ENCODE data around the gene LDHD.
"Not testable (repeated sequence)": the region's sequence is repeated elsewhere in the genome, so short reads cannot be mapped to it uniquely, and the experiment has no call there.

Gene LDHD

GRCh38 chr16:75116081-75116910 is at the start of gene LDHD:
LDHD (minus strand) TSS chr16:75116780; CDS start chr16:75116720, 60 bp downstream.
- DNase-seq: no peak

- no peak for DNase-seq
These were observed 43.8 kb upstream of the LDHD start for GRCh38 chr16:75160386-75160785.

DNA sequence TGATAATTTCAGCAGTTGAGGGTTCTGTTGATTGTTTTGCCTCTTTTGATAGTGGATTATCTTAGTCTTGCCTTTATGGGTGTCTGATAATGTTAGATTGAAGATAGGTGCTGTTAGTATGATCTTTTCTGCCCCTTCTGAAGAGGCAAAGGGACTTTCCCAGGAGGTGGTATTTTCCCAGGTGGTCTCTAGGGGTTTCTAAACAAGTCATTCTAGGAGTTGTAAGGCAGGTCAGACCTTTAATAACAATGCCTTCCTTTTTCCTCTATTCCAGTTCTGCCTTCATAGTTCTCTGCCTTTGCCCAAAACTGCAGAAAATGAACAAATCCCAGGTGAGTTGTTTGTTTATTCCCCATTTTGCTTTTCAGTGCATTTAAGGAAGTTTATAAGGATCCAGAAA is 36.1 kb upstream of the LDHD start:
- DNase-seq: no peak

- DNase-seq: no peak
These were observed 35.2 kb upstream of the LDHD start for GRCh38 chr16:75151798-75152197.

DNA sequence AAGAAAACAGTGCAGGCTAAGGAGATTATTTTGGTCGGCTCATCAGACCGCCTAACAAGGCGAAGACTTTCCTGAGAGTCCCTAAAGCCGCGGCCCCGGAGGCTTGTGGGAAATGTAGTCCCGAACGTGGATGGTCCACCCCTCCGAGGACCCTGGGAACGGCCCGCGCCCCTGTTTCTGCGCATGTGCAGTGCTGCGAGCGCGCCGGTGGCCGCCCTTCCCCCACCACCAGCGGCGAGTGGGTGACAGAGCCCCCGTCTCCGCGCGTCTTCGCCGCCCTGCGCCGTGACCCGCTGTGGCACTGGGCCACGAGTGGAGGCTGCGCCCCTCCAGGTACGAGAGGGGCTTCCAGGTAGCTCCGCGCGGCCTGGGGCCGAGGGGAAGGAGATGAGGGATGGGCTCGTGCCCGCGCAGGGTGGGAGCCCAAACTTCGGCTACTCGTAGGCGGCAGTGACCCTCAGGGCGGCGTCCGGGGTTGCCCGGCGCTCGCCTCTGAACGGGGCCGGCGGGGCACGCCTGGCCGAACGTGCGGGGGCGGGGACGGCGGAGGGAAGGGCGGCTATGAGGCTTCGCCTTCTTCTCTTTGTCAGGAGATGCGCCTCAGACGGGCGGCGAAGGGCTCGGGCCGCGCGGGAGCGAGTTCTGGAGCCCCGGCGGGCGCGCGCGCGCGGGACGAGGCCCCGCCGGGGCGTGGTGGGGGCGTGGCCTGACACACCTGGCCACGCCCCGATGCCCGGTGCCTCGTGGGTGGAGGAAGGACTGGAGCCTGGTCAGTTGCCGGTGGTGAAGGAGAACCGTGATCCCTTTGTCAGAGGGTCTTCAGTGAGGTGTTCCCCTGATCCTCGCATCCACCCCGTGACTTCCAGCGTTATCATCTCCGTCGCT is 32.0 kb upstream of the LDHD start, which contains the start of gene ZFP1:
Gene ZFP1 (plus strand): TSS at position 214 of the 885 bp plus-strand sequence. CDS start 4,428 bp downstream, outside the sequence.
- peak; percentile 82 for DNase-seq

GRCh38 chr16:75147968-75148310 is 31.4 kb upstream of the LDHD start:
- DNase-seq: no peak

GRCh38 chr16:75143941-75144340 is 27.4 kb upstream of the LDHD start:
- no peak for DNase-seq

DNA sequence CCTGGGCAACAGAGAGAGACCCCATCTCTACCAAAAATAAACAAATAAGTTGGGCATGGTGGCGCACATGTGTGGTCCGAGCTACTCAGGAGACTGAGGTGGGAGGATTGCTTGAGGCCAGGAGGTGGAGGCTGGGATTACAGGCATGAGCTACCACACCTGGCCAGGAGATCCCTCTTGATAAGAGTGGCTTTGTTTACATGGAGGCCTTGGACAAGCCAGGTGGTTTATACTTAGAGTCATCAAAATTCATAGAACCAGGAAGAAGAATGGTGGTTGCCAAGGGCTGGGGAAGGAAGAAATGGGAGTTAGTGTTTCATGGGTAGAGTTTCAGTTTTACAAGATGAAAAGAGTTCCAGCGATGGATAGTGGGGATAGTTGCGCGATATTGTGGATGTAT is 22.9 kb upstream of the LDHD start:
- DNase-seq: no peak

DNA sequence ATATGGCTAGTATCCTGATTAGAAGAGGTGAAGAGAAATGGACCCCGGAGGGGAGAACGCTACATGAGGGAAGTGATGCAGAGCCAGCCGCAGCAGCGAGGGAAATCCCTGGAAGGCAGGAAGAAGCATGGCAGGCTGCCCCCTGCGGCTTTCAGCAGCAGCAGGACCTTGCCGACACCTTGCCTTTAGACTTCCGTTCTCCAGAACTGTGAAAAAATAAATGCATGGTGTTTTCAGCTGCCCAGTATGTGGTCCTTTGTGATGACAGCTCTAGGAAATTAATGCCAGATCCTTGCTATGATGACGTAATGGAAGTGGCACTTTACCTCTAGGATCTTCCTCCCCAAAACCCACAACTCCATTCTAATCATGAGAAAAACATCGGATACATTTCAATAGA is 22.1 kb upstream of the LDHD start:
- peak; percentile 44 for DNase-seq

DNA sequence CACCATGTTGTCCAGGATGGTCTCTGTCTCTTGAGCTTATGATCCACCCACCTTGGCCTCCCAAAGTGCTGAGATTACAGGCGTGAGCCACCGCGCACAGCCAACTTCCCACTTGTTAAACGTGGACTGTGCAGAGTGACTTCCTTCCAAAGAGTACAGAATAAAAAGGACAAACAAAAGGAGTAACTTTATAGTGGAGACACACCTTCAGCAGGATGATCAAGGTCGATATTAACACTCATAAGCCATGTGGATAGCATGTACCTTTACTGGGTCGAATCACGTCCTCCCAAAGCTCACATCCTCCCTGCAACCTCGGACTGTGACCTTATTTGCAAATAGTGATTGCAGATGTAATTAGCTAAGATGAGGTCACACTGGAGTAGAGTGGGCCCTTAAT is 21.7 kb upstream of the LDHD start:
- DNase-seq: no peak

GRCh38 chr16:75131081-75131480 is 14.5 kb upstream of the LDHD start:
- no peak for DNase-seq

DNA sequence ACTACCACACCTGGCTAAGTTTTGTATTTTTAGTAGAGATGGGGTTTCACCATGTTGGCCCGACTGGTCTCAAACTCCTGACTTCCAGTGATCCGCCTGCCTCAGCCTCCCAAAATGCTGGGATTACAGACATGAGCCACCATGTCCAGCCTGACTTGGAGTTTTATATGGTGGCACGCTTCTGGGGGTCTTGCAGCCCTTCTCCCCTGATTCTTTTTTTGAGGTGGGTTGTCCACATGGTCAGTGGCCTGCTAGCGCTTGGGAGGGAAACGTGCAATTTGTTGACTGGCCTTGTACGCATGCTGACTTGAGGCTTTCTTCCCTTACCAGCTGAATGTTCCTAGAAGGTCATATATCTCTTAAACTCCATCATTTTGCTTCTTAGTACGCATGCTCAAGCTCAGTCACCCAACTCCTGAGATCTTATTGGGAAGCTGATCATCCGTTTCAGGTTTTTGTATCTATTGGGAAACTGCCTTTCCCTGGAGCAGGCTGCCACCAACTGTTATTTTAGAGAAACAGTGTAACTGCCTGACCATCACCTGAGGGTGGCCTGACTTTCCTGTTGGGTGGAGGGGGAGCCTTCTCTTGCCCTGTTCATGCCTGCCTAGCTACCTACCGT is 13.7 kb upstream of the LDHD start:
- no peak for DNase-seq

- DNase-seq: not testable (repeated sequence)
These were observed 13.0 kb upstream of the LDHD start for GRCh38 chr16:75129421-75130149.

DNA sequence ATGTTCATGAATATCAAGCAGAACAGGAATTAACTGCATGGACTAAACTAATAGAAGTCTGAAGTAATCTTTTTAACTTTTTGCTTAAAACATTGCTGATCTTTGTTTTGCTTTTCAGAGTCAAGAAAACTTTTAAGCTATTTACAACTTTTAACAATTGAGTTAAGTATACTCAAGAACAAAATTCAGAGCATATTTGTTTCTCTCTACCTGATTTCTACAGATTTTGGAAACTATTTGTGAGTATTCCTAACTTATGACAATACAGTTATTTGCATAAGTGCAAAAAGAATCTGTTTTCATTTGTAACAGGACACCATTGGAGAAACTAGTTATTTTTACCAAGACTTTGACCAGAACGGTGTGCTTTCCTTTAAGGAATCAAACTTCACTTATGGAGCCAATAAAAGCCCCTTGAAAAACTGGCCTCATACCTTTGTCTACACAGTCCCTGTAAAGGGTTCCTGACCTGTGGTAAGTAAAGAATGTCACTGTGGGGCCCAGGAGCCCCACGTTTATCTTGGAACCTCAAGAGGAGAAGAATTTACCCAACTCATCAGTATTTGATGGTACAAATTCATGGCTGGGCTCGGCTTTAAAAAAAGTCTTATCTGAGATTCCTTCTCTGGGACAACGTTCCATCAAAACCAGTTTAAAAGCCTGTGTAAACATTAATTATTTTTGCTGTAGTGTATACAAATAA is 11.3 kb upstream of the LDHD start:
- no peak for DNase-seq

DNA sequence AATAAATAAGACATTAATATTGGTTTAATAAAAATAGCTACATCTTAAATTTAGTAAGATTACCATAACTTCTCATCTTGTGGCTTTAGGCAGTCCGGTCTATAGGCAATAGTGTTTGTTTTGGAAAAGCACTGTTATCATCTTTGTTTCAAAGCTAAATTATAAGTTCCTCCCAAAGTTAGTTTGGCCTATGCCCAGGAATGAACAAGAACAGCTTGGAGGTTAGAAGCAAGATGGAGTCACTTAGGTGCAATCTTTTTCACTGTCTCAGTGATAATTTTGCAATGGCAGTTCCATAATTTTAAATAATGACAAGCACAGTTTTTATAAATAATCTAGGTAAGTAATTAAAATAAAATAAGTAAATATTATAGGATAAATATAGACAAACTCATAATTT is 6.0 kb upstream of the LDHD start:
- DNase-seq: no peak

DNA sequence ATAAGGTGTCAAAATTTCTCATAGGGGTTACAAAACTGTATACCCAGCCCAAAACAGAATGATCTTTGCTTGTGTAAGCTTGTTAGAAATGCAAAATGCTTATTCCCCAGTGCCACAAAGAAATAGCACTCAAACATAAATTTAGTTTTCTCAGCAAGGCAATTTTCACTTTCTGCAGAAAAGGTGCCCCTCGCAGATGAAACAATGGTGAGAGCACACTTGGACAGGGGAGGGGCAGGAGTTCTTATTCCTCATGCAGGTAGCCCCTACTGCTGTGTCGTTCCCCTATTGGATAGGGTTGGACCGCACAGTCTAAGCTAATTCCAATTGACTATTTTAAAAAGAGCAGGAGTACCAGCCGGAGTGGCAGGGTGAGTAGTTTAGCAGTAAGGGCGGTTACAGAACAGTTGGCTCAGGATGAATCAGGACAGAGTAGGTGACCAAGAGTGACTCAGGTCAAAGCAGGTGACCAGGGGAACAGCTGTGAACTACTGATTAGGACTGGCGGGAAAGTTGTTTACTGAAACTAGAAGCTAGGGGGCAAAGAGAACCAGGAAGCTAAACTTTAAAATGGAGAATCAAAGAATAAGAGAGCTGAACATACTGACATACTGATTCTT is 5.5 kb upstream of the LDHD start:
- no peak for DNase-seq

- no peak for DNase-seq
These were observed 3.7 kb upstream of the LDHD start for GRCh38 chr16:75120253-75120652.

GRCh38 chr16:75118943-75119539 is 2.5 kb upstream of the LDHD start:
- no peak for DNase-seq

- DNase-seq: no peak
These were observed 298 bp upstream of the LDHD start for GRCh38 chr16:75116911-75117245.

GRCh38 chr16:75114946-75115825 is 1.4 kb downstream of the LDHD start:
- DNase-seq: no peak
